HG03103 (cell line): ENCODE data around the gene TMEM178B.

Experiments
- ATAC-seq: cut with Tn5 transposase; IDR thresholded peaks from one replicate; pipeline ENCODE4 v1.9.1; 2021; ENCODE audit warnings: low read depth; ENCODE audit not compliant: unreplicated experiment

TMEM178B gene

GRCh38 chr7:141213226-141213625, 139.4 kb downstream of the TMEM178B start:
- ATAC-seq, result no peak

GRCh38 chr7:141217938-141218337, 144.1 kb downstream of the TMEM178B start:
- no peak for ATAC-seq

GRCh38 chr7:141218941-141219340, 145.1 kb downstream of the TMEM178B start:
- ATAC-seq, result no peak

- no peak for ATAC-seq
Measured at GRCh38 chr7:141220263-141220880, 146.5 kb downstream of the TMEM178B start.

GRCh38 chr7:141221007-141221612, 147.2 kb downstream of the TMEM178B start:
- ATAC-seq, result no peak

- ATAC-seq, result no peak
Measured at GRCh38 chr7:141225916-141226618, 152.2 kb downstream of the TMEM178B start.

GRCh38 chr7:141227454-141227853, 153.6 kb downstream of the TMEM178B start:
- no peak for ATAC-seq

GRCh38 chr7:141228482-141228881, 154.6 kb downstream of the TMEM178B start:
- ATAC-seq, result no peak

GRCh38 chr7:141231018-141231792, 157.3 kb downstream of the TMEM178B start:
- no peak for ATAC-seq

GRCh38 chr7:141232286-141233051, 158.6 kb downstream of the TMEM178B start:
- ATAC-seq, result no peak

- no peak for ATAC-seq
Measured at GRCh38 chr7:141234335-141235105, 160.7 kb downstream of the TMEM178B start.

GRCh38 chr7:141235656-141236055, 161.8 kb downstream of the TMEM178B start:
- ATAC-seq, result no peak

- no peak for ATAC-seq
Measured at GRCh38 chr7:141238596-141239243, 164.9 kb downstream of the TMEM178B start.

- ATAC-seq, result no peak
Measured at GRCh38 chr7:141239661-141240060, 165.8 kb downstream of the TMEM178B start.

GRCh38 chr7:141242568-141242967, 168.7 kb downstream of the TMEM178B start:
- ATAC-seq, result no peak

- no peak for ATAC-seq
Measured at GRCh38 chr7:141243368-141243767, 169.5 kb downstream of the TMEM178B start.

GRCh38 chr7:141244435-141244834, 170.6 kb downstream of the TMEM178B start:
- ATAC-seq, result no peak

- no peak for ATAC-seq
Measured at GRCh38 chr7:141246426-141246825, 172.6 kb downstream of the TMEM178B start.

- ATAC-seq, result no peak
Measured at GRCh38 chr7:141251180-141251579, 177.3 kb downstream of the TMEM178B start.
